ENCODE data around the gene SYVN1.

DNA sequence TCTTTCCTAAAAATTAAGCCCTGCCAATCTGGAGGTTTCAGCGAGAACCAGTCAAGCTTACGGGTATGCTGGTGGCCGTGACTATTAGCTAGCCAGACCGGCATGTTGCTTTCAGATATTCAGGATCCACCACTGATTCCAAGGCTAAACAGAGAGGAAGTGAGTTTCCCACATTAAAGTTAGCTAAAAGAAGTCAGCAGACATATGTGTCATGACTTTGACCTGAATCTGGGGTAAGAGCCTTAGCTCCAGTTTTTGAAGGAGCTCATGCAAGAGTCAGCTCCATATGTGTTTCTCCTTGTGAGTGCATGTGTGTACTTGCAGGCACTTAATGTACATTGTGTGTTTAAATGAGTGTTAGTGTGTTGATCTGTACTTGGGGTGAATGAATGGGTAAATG lies 48.9 kb downstream of the SYVN1 start:
- TF ChIP-seq, protein P1, sequence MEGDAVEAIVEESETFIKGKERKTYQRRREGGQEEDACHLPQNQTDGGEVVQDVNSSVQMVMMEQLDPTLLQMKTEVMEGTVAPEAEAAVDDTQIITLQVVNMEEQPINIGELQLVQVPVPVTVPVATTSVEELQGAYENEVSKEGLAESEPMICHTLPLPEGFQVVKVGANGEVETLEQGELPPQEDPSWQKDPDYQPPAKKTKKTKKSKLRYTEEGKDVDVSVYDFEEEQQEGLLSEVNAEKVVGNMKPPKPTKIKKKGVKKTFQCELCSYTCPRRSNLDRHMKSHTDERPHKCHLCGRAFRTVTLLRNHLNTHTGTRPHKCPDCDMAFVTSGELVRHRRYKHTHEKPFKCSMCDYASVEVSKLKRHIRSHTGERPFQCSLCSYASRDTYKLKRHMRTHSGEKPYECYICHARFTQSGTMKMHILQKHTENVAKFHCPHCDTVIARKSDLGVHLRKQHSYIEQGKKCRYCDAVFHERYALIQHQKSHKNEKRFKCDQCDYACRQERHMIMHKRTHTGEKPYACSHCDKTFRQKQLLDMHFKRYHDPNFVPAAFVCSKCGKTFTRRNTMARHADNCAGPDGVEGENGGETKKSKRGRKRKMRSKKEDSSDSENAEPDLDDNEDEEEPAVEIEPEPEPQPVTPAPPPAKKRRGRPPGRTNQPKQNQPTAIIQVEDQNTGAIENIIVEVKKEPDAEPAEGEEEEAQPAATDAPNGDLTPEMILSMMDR (IDR thresholded peaks at IDR 0.05), result no peak
- no peak for TF ChIP-seq POLR2A (IDR thresholded peaks at IDR 0.05)
- TF ChIP-seq EP300 (IDR thresholded peaks at IDR 0.05), result no peak
